ENCODE data around the gene CACNB4.
"Not testable (repeated sequence)": the region's sequence is repeated elsewhere in the genome, so short reads cannot be mapped to it uniquely, and the experiment has no call there.

CACNB4 gene

GRCh38 chr2:151899156-151899555 is 199.7 kb downstream of the CACNB4 start:
- no peak for DNase-seq

- no peak for DNase-seq
These were observed 207.2 kb downstream of the CACNB4 start for GRCh38 chr2:151891566-151892194.

DNA sequence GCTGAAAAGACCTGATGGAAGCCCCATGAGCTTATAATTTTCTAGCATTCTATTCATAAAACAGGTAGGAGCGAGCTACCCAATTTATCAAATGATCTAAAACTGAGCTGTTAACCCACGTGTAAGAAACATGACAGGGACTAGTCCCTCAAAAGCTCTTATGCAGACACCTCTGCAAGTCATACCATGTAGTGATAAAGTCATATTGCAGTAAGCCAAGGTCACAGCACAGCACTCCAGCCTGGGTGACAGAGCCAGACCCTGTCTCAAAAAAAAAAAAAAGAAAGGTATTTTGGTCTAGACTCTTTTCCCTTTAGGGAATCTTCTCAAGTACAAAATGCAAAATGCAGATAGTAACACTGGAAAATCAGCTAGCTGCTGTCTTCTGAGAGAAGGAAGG is 211.7 kb downstream of the CACNB4 start:
- DNase-seq, result no peak

- no peak for DNase-seq
These were observed 212.6 kb downstream of the CACNB4 start for GRCh38 chr2:151886241-151886640.

DNA sequence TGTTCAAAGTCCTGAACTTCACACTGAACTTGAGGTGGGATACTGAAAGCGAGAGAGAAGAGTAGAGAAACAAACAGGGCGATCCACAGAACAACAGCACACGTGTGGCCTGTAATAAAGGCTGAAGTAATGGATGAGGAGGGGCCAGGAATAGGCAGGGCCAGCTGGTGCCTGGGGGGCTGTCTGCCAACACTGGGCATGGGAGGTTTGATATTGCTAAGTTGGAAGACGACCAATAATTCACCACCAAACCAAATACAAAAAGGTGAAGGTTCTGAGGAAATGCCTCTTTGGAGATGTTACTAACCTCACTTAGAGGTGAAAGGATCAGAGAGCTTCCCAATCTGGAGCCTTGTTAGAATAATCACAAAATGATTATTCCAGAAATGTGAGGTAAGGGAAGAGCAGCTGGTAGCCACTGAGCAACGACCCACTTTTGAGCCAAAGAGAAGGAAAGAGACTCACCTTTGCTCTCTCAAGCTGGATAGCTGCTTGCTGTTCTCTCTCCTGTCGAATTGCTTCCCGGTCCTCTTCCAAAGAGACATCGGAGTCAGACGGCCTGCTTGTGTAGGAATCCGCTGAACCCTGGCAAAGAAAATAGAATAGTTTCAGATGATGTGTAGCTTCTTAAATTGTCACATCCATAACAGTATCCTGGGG is 215.9 kb downstream of the CACNB4 start:
- DNase-seq, result no peak

GRCh38 chr2:151881342-151881741 is 217.5 kb downstream of the CACNB4 start:
- DNase-seq, result no peak

GRCh38 chr2:151880586-151880985 is 218.3 kb downstream of the CACNB4 start:
- no peak for DNase-seq

DNA sequence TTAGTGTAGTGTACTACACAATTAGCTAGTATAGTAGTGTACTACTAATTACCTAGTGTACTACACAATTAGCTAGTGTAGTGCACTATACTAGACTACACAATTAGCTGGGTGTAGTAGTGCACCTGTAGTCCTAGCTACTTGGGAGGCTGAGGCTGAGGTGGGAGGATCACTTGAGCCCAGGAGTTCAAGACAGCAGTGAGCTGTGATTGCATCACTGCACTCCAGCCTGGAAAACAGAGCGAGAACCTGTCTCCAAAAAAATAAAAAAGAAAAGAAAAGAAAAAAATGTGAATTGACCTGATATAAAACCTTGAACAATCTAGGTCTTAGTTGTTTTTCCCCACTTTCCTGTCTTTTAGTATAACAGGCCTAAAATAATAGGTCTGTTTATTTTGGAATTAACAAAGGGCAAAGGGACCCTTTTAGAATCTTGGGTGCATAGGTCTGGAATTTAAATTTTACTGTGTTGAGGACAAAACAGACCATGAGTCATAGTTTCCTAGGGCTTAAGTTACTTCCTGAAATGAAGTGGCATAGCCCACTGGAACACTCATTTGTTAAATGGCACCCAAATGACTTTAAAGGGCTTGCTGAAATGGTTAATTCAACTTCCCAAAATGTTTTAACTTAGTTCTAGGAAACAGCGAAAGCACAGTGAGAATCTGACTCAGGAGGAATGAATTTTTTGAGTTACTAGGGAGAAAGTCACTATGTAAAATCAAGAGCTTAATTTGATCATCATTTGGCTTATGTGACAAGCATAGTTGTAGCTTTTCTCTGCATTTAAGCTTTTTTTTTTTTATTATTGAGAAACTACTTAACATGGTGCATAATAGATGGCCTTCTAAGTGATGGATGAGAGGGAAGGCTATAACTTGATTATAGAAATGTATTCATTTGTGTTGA is 219.9 kb downstream of the CACNB4 start:
- DNase-seq, result no peak

DNA sequence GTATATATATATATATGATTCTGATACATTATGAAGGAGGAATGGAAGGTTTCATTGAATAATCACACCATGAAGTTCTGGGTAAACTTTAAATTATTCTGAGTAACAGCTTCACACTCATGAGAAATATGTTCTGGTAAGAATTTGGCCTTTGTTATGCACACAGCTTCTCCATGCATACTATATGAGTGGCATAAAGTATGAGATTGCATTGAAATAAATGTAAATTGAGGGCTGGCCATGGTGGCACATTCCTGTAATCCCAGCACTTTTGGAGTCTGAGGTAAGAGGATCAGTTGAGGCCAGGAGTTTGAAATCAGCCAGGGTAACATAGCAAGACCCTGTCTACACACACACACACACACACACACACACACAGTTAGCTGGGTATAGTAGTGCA is 220.6 kb downstream of the CACNB4 start:
- no peak for DNase-seq

DNA sequence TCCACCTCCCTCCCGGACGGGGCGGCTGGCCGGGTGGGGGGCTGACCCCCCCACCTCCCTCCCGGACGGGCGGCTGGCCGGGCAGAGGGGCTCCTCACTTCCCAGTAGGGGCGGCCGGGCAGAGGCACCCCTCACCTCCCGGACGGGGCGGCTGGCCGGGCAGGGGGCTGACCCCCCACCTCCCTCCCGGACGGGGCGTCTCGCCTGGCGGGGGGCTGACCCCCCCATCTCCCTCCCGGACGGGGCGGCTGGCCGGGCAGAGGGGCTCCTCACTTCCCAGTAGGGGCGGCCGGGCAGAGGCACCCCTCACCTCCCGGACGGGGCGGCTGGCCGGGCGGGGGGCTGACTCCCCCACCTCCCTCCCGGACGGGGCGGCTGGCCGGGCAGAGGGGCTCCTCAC is 223.2 kb downstream of the CACNB4 start:
- DNase-seq, result not testable (repeated sequence)

- no peak for DNase-seq
These were observed 226.4 kb downstream of the CACNB4 start for GRCh38 chr2:151872463-151872862.

DNA sequence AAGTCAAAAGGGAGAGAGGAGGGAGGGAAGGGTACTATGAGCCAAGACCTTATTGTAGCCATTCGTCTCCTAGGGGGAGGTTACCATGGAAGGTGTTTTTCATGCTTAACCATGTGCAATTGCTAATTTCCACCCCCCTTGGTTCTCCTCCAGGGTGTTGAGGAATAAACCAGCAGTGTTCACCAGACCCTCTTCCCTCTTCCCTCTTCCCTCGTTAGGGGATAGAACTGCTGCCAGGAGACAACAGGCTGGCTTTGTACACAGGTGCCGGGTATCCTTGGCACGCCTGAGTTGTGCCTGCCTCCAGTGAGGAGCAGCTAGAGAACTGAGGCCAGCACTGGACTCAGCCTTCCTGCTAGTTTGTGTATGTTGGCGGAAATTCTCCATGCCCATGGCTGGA is 229.6 kb downstream of the CACNB4 start:
- DNase-seq, result no peak

- no peak for DNase-seq
These were observed 236.1 kb downstream of the CACNB4 start for GRCh38 chr2:151862700-151863099.

DNA sequence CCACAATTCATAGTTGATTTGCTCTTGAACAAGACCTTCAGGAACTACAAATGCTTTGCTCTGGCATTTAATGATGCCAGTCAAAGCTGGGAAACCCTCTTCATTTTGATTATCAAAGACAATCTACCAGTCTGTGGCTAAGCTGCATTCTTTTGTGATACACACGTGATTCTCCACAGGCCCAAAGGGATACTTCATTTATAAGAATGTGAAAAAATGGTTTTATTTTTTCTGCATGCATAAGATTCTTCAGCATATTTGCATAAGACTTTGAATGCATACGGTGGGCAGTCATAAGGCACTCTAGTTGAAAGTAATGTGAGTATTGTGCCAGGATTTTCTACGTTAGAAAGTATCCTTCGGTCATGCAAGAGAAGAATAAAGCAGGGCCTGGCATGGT is 237.7 kb downstream of the CACNB4 start:
- DNase-seq, result no peak

DNA sequence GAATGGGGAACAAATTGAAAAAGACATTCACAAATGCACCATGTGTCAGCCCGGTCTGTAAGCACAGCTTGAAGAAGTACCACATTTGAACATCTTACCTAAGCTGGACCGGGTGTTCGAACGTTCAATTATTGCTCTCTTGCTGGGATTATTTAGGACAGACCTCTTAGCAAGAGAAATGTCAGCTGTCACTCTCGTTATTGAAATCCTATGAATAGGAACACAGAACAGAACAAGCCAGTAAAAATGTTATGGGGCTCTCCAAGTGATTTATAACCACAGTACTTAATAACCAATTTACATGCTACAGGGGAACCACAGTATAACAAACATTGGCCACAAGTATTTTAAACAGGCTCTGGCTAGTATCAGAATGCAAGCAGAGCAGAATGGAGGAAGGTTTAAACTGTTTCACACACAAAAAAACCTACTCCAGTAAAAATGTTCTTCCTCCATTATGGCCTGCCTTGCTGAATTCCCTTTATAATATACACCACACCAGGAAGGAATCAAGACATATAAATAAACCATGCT is 238.2 kb downstream of the CACNB4 start:
- no peak for DNase-seq

GRCh38 chr2:151860210-151860609 is 238.6 kb downstream of the CACNB4 start:
- no peak for DNase-seq

- DNase-seq, result no peak
These were observed 241.2 kb downstream of the CACNB4 start for GRCh38 chr2:151857650-151858049.

DNA sequence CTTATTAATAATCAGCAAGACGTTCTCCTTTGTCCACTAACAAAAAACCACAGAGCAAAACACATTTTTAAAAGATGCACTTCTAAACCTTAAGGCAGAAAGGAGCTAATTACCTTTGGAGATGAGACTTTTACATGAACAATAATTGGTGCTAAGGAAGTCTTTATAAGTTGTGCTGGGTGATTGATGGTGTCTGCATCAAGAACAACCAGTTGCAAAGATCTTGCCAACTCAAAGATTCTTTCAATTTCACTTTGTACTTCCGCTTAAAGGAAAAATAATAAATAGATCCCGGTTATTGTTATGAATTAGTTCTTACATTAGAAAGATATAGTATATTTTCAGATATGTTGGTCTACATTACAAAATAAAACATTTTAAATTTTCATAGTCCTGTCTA is 243.7 kb downstream of the CACNB4 start:
- no peak for DNase-seq

DNA sequence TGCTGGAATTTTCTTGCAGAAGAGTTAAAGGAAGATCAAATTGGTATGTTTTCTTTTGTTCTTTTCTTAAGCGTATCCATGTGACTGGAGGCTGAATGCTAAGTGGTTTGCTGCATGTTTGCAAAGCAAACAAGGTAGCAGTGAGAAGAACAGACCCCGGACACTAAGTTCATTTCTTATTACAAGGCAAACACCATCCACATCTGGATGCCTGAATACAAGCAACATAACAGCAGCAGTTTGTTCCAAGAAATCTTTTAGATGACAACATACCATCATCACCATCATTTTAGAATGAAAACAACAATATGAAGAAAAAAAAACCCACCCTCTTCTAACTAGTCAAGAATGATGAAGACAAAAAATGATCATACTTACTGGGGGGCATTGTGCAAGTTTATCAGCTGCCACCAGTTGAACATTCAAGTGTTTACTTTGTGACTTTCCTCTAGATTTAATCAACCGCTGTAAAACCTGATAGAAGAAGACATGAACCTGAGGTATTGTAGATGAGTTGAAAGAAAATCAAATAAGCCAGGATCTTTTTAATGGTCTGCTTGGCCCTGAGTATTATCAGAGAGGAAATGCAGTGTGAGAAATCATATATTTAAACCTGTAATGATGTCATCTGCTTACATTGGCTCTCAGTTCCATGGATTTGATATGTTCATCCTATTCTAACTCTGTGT is 245.6 kb downstream of the CACNB4 start:
- DNase-seq, result no peak

GRCh38 chr2:151852260-151853069 is 246.4 kb downstream of the CACNB4 start:
- DNase-seq, result no peak

GRCh38 chr2:151851761-151852160 is 247.1 kb downstream of the CACNB4 start:
- no peak for DNase-seq

DNA sequence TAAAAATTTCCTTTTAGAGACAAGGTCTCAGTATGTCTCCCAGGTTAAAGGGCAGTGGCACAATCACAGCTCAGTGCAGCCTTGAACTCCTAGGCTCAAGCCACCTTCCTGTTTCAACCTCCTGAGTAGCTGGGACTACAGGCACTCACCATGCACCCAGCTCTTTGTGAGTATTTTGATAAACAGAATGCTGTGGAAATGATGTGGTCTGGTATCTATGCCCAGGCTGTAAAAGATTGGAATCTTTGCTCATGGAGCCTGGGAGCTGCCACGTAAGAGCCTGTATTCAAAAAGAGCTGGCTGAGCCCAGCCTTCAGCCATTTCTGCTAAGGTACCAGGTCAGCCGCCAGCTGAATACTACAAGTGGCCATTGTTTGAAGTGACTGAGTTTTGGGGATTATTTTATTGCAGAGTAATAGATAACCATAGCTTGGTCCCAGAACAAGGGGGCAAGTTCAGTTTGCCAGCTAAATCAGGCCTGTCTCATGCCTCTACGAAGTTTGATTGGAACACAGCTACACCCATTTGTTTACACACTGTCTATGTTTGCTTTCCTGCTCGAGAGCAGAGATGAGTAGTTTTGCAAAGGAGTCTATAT is 249.3 kb downstream of the CACNB4 start:
- DNase-seq, result no peak

All from T1000 (cell line).